GM04504 (cell line): ENCODE data around the gene PLEKHG4B.

Source experiments
- DNase-seq: peaks from one replicate; pipeline ENCODE4 v3.0.0-alpha.2; 2012; ENCODE audit warnings: low read depth

PLEKHG4B gene

GRCh38 chr5:170971-171800 lies 79.2 kb downstream of the PLEKHG4B start:
- no peak for DNase-seq

GRCh38 chr5:171801-172331 lies 79.9 kb downstream of the PLEKHG4B start:
- DNase-seq: no peak

GRCh38 chr5:172421-172820 lies 80.5 kb downstream of the PLEKHG4B start:
- no peak for DNase-seq

- DNase-seq: no peak
These were observed 80.9 kb downstream of the PLEKHG4B start for GRCh38 chr5:172841-173251.

DNA sequence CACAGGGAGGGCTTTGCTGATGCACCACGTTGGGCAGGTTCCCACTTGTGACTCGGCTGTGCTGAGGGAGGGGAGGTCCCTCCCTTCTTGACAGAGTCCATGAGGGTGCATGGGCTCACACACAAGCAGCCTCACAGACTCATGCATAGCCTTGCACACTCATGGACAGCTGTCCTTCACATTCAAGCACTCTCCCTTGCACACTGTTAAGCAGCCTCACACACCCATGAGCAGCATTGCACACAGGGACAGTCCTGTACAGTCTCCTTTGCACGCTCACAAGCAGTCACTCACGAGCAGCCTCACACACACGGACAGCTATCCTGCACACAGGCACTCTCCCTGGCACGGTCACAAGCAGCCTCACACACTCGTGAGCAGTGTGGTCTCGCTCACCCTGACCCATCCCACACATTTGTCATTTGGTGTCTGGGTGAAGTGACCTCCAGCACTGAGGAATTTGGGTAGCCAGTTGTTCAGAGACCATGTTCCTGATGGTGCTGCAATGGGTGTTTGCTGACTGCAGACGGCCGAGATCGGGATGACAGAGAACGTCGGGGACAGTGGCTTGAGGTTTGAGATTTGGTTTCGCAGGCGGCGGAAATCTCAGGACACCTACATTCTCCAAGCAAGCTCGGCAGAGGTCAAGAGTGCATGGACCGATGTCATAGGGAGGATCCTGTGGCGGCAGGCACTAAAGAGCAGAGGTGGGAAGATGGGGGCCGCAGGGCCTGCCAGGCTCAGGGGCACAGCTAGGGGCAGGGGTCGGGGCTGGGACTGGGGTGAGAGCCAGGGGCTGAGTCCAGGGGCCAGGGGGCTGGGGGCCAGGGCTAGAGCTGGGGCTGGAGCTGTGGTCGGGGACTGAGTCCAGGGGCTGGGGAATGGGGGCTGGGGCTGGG lies 81.7 kb downstream of the PLEKHG4B start:
- DNase-seq: no peak

DNA sequence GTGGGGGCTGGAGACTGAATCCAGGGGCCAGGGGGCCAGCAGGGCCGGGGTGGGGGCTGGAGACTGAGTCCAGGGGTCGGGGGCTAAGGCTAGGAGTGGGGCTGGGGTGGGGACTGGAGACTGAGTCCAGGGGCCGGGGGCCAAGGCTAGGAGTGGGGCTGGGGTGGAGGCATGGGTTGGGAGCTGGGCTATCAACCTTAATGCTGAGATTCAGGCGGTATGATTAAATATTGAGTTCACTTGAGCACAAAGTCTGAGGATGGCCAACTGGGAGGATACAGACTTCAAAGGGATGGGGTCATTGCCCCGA lies 82.3 kb downstream of the PLEKHG4B start:
- DNase-seq: no peak

GRCh38 chr5:174876-175465 lies 83.0 kb downstream of the PLEKHG4B start:
- no peak for DNase-seq

DNA sequence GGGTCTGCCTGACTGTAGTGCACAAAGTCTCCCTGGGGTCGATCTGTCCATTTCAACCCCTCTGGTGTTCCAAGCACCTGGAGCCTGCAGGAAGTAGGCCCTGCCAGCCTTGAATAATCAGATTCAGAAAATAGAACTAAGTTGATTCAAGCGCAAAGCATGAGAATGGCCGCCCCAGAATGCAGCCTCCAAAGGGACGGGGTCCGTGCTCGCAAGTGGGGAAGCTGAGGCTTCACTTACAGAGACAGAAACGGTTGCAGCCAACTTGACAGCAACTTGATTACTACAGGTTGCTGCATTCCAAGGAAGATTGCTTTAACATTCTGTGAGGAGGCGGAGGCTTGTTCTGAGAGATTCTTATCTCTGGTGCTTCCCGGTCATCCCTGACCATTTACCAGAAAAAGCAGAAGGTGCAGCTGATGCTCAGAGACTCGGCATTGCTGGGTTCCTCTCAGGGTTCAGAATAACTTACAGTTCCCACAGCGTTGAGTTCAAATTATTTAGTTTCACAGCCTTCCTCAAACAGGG lies 84.4 kb downstream of the PLEKHG4B start:
- no peak for DNase-seq

DNA sequence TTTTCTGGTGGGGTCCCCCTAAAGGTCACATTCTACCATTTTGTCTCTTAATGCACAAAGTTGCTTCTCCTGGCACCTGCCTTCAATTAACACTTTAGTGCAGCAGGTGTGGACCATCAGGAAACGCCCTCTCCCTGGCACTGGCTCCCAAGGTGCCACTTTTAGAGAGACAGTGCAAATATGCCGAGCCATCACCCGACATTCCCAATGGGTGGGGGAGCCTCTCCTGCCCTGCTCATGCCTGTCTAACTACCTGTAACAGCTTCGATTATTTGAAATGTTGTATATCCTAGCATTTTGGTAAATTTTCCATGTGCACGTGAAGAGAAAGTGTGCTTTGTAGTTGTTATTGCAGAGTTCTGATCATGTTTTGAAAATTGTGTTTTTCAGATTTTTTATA lies 86.1 kb downstream of the PLEKHG4B start:
- no peak for DNase-seq

DNA sequence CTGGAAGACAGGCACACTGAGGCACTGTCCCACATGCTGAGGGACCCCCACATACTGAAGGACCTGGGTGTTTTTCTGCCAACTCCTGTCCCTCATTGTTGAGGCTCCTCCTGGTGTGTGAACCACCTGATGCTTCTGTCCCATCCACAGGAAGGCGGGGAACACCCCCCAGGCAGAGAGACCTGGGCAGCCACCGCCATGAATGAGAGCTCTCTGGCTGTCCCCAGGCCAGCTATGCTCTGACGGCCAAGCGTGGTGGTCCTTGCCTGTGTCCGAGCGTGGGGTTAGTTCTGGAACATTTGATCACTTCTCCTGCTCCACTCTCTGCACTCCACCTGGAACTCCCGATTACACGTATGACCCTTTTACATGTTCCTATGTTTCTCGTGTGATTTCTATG lies 87.4 kb downstream of the PLEKHG4B start:
- no peak for DNase-seq

DNA sequence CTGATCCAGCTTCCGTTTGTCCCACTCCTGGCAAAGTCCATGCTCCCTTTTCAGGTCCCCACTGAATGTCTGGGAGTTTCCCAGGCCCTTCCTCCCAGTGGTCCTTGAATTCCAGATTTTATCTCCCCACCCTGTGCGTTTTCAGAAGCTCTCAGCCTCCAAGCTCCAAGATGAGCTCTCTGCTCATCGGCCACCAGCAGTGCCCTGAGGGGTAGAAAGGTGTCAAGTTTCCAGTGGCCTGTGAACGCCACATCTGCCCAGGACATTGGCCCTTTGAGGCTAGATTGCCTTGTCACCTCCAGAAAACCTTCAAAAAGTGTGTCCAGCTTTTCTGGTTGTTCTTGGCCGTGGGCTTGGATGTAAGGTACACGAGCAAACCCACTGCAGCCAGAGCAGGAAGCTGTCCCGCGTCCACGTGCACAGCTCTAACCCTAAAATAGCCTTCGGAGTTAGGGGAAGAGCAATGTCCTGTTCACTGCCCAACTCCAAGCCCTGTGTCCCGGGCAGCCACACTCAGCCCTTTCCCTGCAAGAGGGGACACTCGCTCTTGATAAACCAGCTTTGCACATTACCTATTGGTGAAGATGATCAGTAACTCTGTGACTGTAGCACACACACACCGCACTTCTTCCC lies 88.4 kb downstream of the PLEKHG4B start:
- DNase-seq: no peak

GRCh38 chr5:181160-181559 lies 89.2 kb downstream of the PLEKHG4B start:
- no peak for DNase-seq

GRCh38 chr5:181566-181965 lies 89.6 kb downstream of the PLEKHG4B start:
- no peak for DNase-seq

DNA sequence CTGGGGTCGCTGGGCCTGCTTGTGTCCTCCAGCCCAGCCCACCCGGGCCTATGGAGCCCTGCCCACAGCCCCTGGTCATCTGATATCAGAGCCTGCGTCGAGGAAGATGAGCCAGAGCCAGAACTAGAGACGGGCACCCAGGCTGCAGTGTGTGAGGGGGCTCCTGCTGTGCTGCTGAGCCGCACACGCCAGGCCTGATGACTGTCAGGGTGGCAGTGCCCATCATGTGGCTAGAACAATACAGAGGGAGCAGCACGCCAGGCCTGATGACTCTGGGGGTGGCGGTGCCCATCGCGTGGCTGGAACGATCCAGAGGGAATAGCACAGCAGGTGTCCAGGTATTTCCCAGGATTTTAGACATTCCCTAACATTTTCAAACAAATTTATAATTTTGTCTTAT lies 90.2 kb downstream of the PLEKHG4B start:
- DNase-seq: no peak

DNA sequence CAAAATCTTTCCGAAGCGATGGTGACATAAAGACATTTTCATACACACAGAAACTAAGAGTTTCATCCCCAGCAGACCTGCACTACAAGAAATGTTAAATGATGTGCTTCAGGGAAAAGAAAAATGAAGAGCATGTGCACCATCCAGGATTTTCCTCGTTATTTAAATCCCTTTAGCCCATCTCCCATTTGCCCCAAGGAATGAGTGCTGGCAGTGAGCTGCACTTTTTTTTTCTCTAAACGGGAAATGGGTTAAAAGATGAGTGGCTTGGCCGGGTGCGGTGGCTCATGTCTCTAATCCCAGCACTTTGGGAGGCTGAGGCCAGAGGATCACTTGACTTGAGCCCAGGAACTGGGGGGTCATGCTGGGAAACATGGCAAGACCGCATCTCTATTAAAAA lies 92.5 kb downstream of the PLEKHG4B start:
- DNase-seq: no peak

DNA sequence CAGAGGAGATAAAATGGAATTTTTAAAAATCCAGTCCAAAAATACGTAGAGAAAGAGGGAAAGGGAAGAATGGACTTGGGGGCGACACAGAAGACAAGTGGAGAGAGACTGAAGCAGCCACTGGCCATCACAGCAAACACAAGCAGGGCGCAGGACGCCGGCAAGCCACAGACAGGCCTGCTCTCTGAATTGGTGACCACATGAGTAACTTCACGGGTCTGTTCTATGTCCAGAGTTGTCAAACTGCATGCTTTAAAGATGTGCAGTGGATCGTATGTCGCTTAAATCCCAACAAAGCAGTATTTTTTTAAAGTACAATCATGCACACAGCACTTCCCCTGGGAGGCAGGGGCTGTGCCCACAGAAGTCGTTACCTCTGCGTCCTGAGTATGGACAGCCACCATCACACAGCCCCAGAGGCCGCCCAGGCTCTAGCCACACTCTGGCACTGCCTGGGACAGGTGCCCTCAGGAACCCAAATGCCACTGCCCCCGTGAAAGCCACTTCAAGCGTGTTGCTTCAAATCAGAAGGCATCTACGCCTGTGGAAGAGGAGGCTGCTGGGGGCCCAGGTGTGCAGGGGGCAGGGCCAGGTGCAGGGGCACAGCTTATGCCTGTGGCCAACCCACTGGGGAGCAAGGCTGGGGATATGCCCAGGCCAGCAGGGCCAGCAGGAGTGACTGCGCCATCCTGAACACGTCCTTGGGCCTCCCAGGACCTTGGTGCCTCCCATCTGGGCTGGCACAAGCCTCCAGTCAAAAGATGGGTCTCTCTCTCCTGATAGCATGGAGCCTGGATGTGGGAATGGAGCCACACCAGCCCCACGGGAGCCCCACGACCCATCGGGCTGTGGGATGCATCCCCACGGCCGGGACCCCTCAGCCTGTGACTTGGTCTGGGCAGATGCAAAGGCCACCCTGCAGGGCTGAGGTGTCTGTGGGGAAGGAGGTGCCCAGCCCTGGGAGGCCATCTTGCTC lies 93.4 kb downstream of the PLEKHG4B start:
- no peak for DNase-seq

- DNase-seq: no peak
These were observed 94.4 kb downstream of the PLEKHG4B start for GRCh38 chr5:186091-187041.

DNA sequence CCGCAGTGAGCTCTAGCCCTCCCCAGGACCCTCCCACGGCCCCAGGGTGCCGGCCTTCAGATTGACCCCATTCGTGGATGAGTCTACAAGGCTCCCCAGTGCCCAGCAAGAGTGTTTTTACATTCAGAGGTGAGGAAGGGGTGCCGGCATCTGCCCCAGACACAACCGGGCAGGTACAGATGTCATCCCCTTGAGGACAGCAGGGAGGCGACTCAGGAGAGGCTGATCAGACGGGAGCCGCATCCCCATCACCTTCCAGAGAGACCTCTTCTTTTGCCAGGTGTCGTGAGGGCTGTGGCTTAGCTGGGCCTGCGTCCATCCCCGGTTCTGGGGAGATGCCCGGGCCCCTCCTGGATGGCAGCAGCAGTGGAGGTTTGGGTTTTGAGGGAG lies 95.1 kb downstream of the PLEKHG4B start:
- no peak for DNase-seq

DNA sequence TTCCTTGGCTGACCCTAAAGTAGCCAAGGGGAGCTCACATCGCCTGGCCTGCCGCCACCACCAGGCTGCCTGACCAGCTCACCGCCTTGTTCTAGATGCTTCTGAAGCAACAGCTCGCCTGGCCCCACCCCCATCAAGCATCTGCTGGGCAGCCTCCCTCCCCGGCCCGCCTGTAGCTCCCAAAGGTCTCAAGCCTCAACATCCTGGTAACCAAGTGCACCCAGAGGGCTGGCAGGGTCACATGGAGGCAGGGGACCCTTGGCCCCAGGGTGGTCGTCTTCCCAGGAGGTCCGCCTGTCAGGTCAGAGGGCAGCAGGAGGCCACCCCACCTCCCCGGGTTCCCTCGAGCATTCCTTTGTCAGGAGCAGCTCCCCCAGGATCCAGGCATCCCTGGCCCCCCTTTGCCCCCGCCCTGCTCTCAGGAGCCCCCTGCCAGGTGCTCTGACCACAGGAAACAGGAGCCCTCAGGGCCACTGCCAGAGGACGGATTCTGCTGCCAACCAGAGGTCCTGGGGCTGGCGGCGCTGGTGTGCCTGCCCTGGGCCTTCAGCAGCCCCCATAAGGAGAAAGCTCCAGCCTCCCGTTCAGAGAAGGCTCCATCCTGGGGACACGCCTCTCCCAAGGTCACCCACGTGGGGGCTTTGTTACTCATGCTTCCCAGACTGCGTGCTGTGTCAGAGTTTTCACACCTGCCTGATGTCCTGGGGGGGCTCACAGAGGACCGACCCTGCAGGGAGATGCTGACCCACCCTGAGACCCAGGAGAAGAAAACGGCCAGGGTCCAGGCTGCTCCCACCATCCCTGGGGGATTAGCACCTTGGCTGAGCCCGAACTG lies 95.9 kb downstream of the PLEKHG4B start:
- no peak for DNase-seq
